GM10266 (cell line): Measurements from ENCODE around the gene MAP4K4.

Experiments used
- DNase-seq: peaks from one replicate; pipeline ENCODE4 v3.0.0; 2012; ENCODE audit errors: extremely low spot score
- CTCF ChIP-seq: IDR thresholded peaks from 2 replicates; pipeline ENCODE4 v1.5.1; 2012; ENCODE audit warnings: mild to moderate bottlenecking, low read depth; ENCODE audit not compliant: control insufficient read depth, insufficient read depth; ENCODE audit errors: missing control alignments

The MAP4K4 gene

GRCh38 chr2:101729521-101730190, 32.1 kb downstream of the MAP4K4 start:
- no peak for DNase-seq
- TF ChIP-seq CTCF: no peak

DNA sequence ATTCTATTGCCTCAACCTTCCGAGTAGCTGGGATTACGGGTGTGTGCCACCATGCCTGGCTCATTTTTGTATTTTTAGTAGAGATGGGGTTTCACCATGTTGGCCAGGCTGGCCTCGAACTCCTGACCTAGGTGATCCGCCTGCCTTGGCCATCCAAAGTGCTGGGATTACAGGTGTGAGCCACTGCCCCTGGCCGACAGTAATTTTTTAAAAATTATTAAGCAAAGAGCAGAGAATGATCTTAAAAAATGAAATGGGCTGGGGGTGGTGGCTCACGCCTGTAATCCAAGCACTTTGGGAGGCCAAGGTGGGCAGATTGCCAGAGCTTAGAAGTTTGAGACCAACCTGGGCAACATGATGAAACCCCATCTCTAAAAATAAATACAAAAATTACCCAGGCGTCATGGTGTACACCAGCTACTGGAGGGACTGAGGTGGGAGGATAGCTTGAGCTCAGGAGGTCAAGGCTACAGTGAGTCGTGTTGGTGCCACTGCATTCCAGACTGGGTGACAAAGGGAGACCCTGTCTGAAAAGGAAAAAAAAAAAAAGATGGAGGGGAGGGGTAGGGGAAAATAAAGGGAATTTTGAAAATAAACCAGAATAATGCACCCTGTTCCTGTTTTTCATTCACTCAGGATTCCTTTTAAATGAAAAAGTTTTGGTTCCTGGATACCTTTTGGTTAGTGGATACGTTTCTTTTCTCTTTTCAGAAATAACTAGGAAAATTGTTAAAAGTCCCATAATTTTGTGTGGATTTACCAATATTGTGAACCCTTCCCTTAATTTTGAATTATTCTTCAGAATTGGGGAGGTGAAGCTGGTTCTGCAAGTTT, 33.9 kb downstream of the MAP4K4 start:
- DNase-seq: no peak
- no peak for TF ChIP-seq CTCF

GRCh38 chr2:101732199-101732598, 34.7 kb downstream of the MAP4K4 start:
- no peak for DNase-seq
- no peak for TF ChIP-seq CTCF

DNA sequence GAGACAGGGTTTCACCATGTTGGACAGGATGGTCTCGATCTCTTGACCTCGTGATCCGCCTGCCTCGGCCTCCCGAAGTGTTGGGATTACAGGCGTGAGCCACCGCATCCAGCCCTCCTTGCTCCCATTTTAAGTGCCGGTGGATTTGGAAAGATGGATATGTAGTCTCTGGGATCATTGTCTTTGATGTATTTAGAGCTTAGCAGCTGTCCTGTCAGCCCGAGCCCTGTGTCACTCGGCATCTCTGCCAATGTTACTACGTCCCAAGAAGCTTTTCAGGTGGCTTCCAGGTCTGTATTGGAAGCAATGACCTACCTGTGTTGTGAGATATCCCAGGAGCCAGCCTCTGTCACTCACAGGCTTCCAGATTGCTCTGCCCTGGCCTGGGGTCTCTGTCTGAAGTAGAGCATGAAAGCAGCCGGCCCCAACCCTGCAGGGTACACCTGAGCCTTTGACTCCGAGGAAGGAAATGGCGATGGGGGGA, 35.3 kb downstream of the MAP4K4 start:
- TF ChIP-seq CTCF: no peak
- no peak for DNase-seq

- no peak for TF ChIP-seq CTCF
- no peak for DNase-seq
Measured at GRCh38 chr2:101733257-101733993, 35.9 kb downstream of the MAP4K4 start.

GRCh38 chr2:101734505-101735165, 37.1 kb downstream of the MAP4K4 start:
- no peak for TF ChIP-seq CTCF
- no peak for DNase-seq

DNA sequence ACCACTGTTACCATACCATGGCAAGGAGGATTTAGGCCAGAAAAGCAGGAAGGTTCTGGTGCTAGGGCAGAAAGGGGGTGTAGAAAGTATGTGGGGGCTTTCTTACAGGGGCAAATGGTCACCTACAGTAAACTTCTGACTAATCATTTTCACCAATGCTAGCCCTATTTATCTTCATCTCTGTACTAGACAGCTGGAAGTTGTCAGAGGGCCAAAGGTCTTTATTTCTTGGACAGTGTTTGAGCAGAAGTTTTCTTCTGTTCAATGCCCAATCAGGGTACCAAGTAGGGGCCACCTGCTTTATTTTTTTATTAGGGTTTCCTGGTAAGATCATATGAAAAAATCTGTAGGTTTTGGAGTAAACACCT, 37.6 kb downstream of the MAP4K4 start:
- DNase-seq: no peak

More for the DNA sequence above, 37.6 kb downstream of the MAP4K4 start:
- TF ChIP-seq CTCF: no peak
